ENCODE data around the gene ZNF592. TPM values are rescaled to one million over a fixed set of nuclear protein-coding genes. Genes with fewer than 3 reads are reported as not detected.

ZNF592 gene
- total and polyA plus RNA-seq, 12 donors: 8.2 to 26.9 (median 20.5) TPM

DNA sequence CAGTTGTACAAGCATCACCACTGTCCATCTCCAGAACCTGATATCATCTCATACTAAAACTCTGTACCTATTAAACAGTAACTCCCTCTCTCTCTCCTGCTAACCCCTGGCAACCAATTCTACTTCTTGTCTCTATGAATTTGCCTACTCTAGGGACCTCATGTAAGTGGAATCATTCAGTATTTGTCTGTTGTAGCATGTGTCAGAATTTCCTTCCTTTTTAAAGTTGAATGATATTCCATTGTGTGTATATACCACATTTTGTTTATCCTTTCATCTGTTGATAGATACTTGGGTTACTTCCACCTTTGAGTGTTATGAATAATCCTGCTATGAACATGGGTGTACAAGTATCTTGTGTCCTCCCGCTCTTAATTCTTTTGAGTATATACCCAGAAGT is 16.6 kb downstream of the ZNF592 start:
- 95 to 97% methylated on average over 1 of the region's 1 CpG for WGBS, 2 donors
- DNase-seq (no peak), ATAC-seq (no peak)
- intact Hi-C loops (cut with DNase I): loop anchor here in 1 of 10 donors (10.0 kb wide), 1 partner anchor 50 kb away; the partner anchor contains the start of gene SEC11A
- Histone ChIP-seq H3K4me3 (no peak overlapping the region), H3K27me3 (no peaks in the 10 kb centered on the region), H3K4me1 (peaks cover 19 to 51% (median 44%) of the 10 kb centered on the region in 9 donors), H3K9me3 (no peaks in the 10 kb centered on the region), H3K36me3 (peaks cover 0 to 56% (median 19%) of the 10 kb centered on the region in 9 donors), H3K27ac (no peak overlapping the region)
- TF ChIP-seq CTCF (IDR thresholded peaks at IDR 0.05): no peak

DNA sequence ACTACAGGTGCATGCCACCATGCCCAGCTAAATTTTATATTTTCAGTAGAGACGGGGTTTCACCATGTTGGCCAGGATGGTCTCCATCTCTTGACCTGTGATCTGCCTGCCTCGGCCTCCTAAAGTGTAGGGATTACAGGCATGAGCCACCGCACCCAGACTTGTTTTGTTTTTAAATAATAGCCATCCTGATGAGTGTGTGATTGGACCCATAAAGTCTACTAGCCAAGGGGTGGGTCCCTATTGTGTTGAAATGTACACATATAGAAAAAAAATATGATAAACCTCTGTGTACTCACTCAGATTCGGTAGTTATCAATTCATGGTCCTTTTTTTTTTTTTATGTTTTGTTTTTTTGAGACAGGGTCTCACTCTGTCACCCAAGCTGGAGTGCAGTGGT is 17.3 kb downstream of the ZNF592 start:
- Histone ChIP-seq H3K9me3 (no peaks in the 10 kb centered on the region), H3K27ac (no peak overlapping the region), H3K4me3 (no peak overlapping the region), H3K4me1 (peaks cover 14 to 45% (median 37%) of the 10 kb centered on the region in 9 donors), H3K36me3 (peaks cover 0 to 61% (median 19%) of the 10 kb centered on the region in 9 donors), H3K27me3 (no peaks in the 10 kb centered on the region)
- DNase-seq (no peak), ATAC-seq (no peak)
- 95 to 96% methylated on average over 4 of the region's 4 CpGs for WGBS, 2 donors
- no peak for TF ChIP-seq CTCF (IDR thresholded peaks at IDR 0.05)
- intact Hi-C loops (cut with DNase I): loop anchor here in 1 of 10 donors (10.0 kb wide), 1 partner anchor 51 kb away; the partner anchor contains the start of gene SEC11A

DNA sequence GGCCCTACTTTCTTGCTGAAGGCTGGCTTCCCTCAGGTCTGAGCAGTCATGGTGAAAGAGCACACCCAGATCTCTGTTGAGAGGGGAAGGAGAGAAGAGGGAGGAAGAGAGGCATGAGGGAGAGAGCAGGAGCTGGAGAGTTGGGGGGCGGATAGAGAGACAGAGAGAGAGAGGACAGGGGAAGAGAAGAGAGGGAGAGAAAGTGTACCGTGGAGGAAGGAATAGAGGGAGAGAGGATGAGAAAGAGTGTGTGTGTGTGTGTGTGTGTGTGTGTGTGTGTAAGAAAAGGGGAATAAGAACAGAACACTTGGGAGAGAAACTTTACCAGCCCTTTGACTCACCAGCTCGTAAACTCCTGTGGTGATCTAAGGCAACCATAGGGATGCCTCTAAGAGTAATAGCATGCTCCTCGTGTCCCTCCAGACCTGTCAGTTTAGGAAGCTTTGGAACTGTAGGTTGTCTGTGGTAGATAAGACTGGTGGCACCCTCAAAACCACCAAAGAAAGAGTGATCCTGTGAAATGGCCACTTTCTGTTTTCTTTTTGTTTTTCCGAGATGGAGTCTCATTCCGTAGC is 18.2 kb downstream of the ZNF592 start:
- H3K4me1 ChIP-seq: peaks cover 7 to 39% (median 28%) of the 10 kb centered on the region in 9 donors
- DNase-seq (no peak), ATAC-seq (no peak)
- H3K36me3 ChIP-seq: peaks cover 0 to 70% (median 19%) of the 10 kb centered on the region in 9 donors
- intact Hi-C loops (cut with DNase I): loop anchor here in 1 of 10 donors (10.0 kb wide), 1 partner anchor 52 kb away; the partner anchor contains the start of gene SEC11A
- H3K27ac ChIP-seq: no peak overlapping the region
- H3K27me3 ChIP-seq: no peaks in the 10 kb centered on the region
- TF ChIP-seq CTCF (IDR thresholded peaks at IDR 0.05): no peak
- no peaks in the 10 kb centered on the region for H3K9me3 ChIP-seq
- no peak overlapping the region for H3K4me3 ChIP-seq
- WGBS, 2 donors: 88 to 94% methylated on average over 6 of the region's 6 CpGs

DNA sequence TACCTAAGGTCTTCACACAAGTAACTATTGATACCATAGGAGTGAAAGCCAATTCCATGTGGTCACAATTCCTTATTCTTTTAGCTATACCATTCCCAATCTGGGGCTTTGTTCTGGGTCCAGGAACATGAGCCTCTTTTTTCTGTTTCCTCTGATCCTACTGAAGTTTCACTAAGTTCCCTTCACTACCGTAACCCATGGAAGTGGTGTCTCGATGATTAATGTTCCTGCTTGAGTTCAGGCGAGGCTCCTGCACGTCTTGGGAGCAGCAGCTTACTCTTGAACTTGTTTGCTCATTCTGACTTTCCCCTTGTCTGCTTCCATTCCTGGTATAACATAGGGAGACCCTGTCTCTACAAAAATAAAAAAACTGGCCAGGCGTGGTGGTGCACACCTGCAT is 23.6 kb downstream of the ZNF592 start:
- WGBS, 2 donors: 69 to 82% methylated on average over 5 of the region's 5 CpGs
- intact Hi-C loops (cut with DNase I): loop anchor here in 1 of 10 donors (10.0 kb wide), 1 partner anchor 107 kb away; no protein-coding TSS in a partner anchor
- Histone ChIP-seq H3K36me3 (peaks cover 0 to 77% (median 15%) of the 10 kb centered on the region in 9 donors), H3K4me3 (no peak overlapping the region), H3K9me3 (no peaks in the 10 kb centered on the region), H3K27me3 (no peaks in the 10 kb centered on the region), H3K27ac (peak overlapping the region in 3 of 10 donors; percentile 12 to 19 (median 18)), H3K4me1 (peaks cover 0 to 40% (median 16%) of the 10 kb centered on the region in 9 donors)
- TF ChIP-seq CTCF (IDR thresholded peaks at IDR 0.05): no peak
- ATAC-seq (peak in 1 of 8 donors; percentile 28), DNase-seq (no peak)

Data from heart right ventricle (tissue), 16 donors.